Stimulated activated CD8-positive, alpha-beta memory T cell treated with anti-CD3 and anti-CD28 coated beads, Interleukin-15, amount 100 ng/mL, for 4 hours (primary cell): Measurements from ENCODE around the gene TSACC.
"Not testable (repeated sequence)": the region's sequence is repeated elsewhere in the genome, so short reads cannot be mapped to it uniquely, and the experiment has no call there.

Experiments
- DNase-seq, 2 donors: peaks; one replicate each; pipeline ENCODE4 v3.0.0-alpha.2; 2020; ENCODE audit warnings: low read depth in 2 of 2

The TSACC gene

GRCh38 chr1:156338180-156338976, at the start of gene TSACC, which contains the start of gene CCT3:
TSACC (plus strand) TSS chr1:156338526; CDS start chr1:156339758, 1,232 bp downstream.
CCT3 (minus strand) TSS chr1:156338292; CDS start chr1:156338184, 108 bp downstream.
- DNase-seq: peak; percentile 97 to 98

DNA sequence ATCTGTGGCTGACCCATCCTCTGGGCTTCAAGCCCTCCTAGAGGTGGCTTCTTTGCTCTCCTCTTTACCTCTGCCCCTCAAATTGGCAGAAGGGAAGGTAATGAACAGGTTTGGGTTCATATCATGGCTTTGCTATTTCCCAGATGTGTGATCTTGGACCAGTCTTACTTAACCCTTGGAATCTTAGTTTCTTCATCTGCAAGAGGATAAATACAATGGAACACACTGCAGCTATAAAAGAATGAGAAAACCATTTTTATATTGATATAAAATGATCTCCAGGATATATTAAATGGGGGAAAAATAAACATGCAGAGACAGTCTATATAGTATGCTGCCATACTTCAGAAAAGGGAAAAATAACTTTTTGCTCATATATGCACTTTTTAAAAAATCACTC, 48.5 kb upstream of the TSACC start:
- no peak for DNase-seq

DNA sequence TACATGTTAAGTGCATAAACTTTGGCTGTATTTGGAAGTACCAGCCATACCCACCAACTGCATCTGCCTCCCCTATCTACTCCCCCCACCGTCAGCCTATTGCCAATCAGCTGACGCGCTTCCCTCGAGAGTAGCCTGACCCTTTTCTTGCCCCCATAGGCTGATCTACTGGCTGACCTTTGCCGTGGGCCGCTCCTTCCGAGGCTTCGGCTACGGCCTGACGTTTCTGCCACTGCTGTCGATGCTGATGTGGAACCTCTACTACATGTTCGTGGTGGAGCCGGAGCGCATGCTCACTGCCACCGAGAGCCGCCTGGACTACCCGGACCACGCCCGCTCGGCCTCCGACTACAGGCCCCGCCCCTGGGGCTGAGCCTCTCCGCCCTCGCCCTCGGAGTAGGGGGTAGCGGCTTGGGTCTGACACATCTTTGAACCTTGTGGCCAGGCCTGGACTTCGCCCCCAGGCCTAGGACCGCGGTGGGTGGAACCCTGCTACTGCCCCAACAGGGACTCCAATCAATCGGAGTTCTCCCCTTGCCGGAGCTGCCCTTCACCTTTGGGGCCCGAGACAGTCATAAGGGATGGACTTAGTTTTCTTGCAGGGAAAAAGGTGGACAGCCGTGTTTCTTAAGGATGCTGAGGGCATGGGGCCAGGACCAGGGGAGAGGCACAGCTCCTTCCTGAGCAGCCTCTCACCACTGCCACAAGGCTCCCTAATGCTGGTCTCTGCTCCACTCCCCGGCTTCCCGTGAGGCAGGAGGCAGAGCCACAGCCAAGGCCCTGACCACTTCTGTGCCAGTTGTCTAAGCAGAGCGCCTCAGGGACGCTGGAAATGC, 46.9 kb upstream of the TSACC start:
- DNase-seq: peak in 1 of 2 donors; percentile 14

- no peak for DNase-seq
These were observed 45.3 kb upstream of the TSACC start for GRCh38 chr1:156293098-156293434.

GRCh38 chr1:156293895-156294294, 44.4 kb upstream of the TSACC start:
- DNase-seq: no peak

- peak in 1 of 2 donors; percentile 35 for DNase-seq
These were observed 42.9 kb upstream of the TSACC start, which contains the start of gene GLMP for GRCh38 chr1:156295391-156295947. GLMP (minus strand) TSS chr1:156295679; CDS start chr1:156295645, 34 bp downstream.

GRCh38 chr1:156298852-156299357, 39.4 kb upstream of the TSACC start, which contains the start of gene VHLL:
VHLL (minus strand) TSS chr1:156299307; CDS start chr1:156299189, 118 bp downstream.
- no peak for DNase-seq

GRCh38 chr1:156303241-156303640, 35.1 kb upstream of the TSACC start:
- no peak for DNase-seq

DNA sequence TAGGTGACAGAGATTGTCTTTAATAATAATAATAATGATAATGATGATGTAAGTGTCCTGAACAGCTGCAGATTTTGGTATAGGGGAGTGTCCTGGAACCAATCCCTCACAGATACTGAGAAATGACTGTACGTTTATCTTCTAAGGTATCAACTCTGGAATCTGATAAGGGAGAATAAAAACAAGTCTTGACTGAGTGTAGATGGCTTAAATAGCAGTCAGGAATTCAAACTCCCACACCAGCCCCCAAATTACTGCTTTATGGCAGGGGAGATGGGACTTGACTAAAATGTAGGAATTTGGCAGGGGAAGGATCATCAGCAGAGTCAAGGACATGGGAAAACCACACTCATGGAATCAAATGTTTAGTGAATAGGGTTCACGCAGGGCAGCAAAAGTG, 33.1 kb upstream of the TSACC start:
- no peak for DNase-seq

DNA sequence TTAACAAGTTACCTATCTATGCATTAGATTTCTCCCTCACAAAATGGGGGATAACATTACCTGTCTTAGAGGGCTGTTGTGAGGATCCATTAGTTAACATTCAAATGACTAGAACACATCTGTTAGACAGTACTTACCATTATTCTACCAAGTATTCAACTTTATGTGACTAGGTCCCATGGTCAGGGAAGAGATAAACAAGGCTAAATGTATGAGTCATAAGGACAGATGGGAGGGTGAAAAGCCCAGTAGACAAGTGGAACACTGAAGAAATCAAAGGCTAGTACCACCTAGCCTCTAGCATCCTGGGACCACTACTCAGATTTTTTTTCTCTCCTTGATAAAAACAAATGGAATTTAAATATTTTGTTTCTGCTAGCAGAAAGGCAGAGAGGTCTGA, 30.2 kb upstream of the TSACC start:
- no peak for DNase-seq

- no peak for DNase-seq
These were observed 27.4 kb upstream of the TSACC start for GRCh38 chr1:156310962-156311361.

DNA sequence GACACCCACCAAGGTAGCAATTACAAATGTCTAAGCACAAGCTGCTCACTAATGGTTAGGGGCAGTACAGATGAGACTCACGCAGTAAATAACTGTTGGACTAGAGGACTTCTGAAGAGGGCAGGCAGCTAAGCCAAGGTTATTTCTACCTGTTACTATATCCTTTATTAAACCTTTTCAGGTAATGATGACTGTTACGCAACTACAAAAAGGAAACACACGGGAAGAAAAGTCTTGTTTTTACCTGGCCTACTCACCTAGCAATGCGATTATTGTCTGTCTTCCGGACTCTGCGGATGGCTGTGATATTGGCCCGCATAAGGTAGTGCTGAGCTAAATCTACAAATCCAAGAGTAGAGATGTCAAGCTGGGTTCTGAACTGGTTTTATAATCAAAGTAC, 21.4 kb upstream of the TSACC start:
- DNase-seq: no peak

DNA sequence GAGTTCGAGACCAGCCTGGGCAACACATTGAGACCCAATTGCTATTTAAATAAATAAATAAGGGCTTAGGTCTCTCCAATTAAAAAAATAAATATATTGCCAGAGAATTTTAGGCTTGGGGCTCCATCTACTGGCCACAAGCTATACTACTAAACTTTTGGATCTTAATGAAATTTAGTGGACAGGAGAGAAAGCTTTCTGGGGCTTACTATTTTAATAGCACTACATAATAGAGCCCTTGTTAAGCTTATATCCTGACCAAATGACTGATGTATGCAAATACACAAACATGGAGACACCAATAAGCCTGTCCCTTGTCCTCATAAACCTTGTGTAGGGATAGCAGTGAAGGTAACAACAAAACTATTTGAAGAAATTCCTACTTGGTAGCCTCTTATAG, 18.7 kb upstream of the TSACC start:
- no peak for DNase-seq

- no peak for DNase-seq
These were observed 17.8 kb upstream of the TSACC start for GRCh38 chr1:156320560-156320959.

GRCh38 chr1:156323179-156323578, 15.1 kb upstream of the TSACC start:
- DNase-seq: not testable (repeated sequence)

- no peak for DNase-seq
These were observed 2.1 kb upstream of the TSACC start for GRCh38 chr1:156336242-156336641.

DNA sequence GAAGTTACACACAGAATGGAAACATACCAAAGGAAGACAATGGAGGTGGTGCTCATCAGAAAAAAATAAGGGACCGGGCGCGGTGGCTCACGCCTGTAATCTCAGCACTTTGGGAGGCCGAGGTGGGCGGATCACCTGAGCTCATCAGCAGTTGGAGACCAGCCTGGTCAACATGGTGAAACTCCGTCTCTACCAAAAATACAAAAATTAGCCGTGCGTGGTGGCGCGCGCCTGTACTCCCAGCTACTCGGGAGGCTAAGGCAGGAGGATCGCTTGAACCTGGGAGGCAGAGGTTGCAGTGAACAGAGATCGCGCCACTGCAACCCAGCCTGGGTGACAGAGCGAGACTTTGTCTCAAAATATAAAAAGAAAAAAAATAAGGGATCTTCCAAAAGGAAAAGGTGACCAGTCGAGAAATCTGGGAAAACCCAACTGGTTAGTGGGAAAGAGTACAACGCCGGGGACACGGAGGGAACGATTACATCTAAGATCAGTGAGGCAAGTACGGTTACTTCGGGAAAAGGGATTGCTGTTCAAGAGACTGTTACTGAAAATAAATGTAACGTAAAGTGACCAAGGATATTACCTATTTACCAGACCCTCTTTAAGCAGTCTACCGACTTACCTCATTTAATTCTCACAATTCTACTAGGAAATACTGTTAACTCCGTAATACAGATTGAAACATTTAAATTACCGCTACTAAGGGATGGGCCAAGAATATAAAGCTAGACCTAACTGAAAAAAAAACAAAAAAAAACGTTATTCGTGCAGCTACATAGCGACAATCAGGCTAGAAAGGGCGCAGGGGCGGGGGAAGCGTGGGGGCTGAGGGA, 1.1 kb upstream of the TSACC start:
- no peak for DNase-seq

GRCh38 chr1:156337888-156338179, 492 bp upstream of the TSACC start:
- DNase-seq: peak in 1 of 2 donors; percentile 1

GRCh38 chr1:156342166-156342955, 4.0 kb downstream of the TSACC start:
- DNase-seq: no peak

GRCh38 chr1:156344409-156344808, 6.1 kb downstream of the TSACC start:
- no peak for DNase-seq

DNA sequence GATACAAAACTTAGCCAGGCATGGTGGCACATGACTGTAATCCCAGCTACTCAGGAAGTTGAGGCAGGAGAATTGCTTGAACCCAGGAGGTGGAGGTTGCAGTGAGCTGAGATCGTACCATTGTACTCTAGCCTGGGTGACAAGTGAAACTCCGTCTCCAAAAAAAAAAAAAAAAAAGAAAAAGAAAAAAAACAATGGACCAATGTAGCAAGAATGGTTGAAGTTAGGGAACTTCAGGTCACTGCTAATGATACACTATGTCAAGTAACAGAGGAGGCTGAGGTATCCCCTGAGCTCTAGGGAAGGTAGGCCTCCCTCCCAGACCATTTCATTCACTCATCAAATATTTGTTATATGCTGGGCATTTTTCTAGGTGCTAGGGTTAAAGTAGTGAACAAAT, 7.7 kb downstream of the TSACC start:
- not testable (repeated sequence) for DNase-seq
